ENCODE data around the gene BATF.
"Not testable (repeated sequence)": the region's sequence is repeated elsewhere in the genome, so short reads cannot be mapped to it uniquely, and the experiment has no call there.

BATF gene, protein sequence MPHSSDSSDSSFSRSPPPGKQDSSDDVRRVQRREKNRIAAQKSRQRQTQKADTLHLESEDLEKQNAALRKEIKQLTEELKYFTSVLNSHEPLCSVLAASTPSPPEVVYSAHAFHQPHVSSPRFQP

DNA sequence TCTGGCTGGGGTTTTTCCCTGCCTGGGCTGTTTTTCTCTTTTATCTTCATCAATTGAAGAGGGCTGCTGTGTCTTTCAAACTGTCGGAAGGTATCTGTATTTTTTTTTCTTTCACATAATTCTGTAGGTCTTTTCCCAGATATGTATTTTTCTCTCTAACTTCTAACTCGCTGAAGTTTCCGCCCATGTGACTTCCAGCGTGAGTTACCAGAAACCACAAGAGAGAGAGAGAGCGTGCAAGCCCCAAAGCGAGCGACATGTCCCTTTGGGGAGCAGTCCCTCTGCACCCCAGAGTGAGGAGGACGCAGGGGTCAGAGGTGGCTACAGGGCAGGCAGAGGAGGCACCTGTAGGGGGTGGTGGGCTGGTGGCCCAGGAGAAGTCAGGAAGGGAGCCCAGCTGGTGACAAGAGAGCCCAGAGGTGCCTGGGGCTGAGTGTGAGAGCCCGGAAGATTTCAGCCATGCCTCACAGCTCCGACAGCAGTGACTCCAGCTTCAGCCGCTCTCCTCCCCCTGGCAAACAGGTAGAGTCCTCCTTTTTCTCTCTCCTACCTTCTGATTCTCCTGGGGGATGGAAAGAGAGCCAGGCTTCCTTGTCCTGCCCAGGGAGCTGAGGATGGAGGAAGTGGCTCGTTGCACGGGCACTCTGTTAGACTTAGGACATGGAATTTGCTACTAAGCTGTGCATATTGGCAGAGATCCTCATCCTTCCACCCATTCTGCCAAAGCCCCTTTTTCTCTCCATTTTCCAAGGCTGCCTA lies at the start of gene BATF:
Gene BATF, plus strand, starts transcription at position 246 of the 759 bp plus-strand sequence. Its CDS starts 214 bp downstream, at position 460.
- DNase-seq = no peak

DNA sequence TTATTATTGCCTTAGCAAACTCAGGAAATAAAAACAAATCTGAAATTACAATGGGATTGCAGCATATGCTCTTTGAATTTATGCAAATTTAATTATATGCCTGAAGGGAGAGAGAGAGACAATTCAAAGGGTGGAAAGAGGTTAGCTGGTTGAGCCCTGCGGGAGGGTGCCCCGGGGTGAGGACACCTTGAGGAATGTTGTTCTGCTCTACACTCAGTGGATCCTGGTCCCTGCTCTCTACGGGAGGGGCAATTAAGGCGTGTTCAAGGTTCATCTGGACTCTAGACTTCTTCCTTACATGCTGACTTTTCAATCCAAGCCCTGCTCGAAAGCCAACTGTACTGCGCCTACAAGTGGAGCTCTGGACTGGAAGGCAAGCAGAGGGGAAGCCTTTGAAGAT lies 48.1 kb upstream of the BATF start:
- DNase-seq = not testable (repeated sequence)

DNA sequence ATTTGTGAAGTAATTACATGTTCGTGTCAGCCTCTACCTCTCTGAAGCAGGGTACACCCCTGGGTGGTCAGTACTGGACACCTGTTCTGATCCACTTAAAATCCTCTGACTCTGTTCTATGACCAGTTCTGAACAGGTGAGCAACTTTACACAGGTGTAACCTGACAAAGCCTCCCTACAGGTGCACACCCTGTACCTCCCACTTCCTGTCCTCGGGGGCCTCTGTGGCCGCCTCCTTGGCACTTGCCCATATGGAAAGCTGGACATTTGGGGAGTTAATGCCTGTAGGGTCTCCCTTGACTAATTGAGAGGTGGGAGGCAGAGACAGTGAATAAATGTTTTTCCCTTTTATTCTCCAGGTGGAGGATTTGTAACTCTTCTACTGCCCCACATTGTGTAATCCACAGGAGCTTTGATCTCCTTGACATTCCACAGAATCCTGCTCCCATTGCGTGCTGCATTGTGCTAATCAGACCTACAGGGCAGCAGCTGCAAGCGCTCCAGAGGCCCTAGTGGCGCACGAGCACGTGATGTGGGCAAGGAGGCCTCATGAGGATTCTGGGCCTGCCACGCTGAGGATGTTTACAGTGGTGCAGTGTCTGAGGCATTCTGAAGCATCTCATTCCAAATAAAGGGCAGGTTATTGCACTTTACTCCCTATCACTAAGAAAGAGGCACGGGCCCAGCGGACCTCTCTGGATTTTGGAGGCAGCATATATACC lies 45.8 kb upstream of the BATF start:
- DNase-seq = no peak

DNA sequence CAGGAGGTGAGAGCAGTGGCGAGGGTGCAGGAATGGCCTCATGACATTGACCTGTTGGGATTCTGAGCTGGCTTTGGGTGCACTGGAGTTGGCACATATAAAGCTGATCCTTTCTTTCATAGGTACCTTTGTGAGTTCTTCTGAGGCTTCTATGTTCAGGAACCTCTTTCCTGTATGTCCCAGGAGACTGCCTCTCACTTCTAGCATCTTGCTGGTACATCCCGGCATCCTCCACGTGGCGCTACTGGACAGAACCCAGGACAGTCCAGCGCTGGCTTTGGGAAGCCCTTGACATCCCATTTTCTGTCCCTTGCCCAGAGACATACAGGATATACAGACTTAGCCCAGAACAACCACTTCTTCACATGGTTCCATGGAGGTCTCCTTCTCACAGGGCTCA lies 44.4 kb upstream of the BATF start:
- no peak for DNase-seq

DNA sequence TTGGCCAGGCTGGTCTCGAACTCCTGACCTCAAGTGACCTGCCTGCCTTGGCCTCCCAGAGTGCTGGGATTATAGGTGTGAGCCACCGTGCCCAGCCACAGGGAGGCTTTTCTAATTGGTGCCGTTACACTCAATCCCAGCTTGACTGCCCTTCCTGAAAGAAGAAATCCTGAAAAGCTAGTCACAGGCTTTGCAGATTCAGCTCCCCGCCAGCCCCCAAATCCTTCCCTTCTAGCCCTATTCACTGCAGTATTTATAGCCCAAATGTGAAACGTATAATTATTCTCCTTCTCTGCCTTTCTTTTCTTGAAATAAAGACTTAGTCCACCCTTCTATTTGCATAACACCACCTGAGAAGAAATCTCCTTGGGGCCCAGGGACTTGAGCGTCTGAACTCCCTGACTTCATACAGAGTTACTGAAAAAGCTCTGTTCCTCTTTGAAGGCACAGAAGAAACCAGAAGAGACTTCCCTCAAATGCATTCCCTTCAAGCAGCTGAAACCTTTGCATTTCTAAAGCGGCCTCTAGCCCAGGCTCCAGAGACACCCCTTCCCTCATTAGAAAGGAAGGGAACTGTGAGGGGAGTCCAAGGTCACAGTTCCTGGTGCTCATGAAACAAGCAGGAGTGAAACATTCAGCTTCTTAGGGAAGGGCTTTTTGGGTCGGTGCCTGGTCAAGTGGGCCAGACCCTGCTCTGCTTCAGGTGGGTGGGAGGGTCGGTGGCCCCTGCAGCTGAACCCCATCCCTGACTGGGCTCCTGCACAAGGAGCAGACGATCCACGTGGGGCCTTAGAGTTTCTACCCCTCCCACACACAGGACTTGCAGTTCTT lies 42.3 kb upstream of the BATF start:
- no peak for DNase-seq

DNA sequence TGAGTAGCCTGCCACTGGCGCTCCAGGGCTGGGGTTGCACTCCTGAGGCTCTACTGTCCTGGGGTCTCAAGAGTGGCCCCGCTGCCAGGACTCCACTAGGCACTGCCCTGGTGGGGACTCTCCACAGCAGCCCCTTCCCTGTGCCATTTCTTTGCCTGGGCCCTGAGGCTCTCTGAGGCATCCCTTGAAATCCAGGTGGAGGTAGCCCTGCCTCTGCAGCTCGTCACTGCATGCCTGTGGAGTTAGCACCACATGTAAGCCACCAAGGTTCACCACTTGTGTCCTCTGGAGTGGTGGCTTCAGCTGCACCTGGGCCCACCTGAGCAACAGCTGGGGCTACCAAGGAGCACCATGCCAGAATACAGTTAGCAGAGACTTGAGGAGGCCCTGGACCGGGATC lies 39.9 kb upstream of the BATF start:
- no peak for DNase-seq

DNA sequence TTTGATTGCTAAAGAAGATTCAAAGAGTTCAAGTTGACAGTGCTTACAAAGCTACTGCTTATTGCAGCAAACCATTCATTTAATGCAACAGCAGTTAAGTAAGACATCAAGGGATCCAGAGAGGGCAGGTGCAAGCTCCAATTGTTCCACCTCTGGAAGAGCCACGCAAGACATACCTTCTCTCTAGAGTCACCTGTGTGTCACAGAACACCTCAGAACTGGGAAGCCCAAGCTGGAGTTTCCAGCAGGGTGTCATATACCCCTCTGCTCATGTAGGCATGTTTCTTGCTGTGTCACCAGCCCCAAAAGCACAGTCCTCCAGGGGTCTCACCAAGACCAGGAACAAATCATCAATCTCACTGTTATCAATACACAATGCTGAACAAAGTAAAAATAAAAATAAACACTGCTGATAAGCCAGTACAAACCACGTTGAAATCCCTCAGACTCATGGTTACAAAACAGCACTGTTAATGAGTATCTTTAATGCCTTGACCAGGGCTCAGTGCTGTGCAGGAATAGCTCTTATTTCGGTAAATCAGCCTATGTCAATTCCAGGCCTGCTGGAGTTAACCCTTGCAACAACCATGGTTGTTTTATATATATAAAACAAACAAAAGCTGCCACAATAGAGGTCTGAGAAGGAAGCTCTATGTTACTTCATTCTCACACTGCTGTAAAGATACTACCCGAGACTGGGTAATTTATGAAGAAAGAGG lies 37.4 kb upstream of the BATF start:
- DNase-seq = no peak

DNA sequence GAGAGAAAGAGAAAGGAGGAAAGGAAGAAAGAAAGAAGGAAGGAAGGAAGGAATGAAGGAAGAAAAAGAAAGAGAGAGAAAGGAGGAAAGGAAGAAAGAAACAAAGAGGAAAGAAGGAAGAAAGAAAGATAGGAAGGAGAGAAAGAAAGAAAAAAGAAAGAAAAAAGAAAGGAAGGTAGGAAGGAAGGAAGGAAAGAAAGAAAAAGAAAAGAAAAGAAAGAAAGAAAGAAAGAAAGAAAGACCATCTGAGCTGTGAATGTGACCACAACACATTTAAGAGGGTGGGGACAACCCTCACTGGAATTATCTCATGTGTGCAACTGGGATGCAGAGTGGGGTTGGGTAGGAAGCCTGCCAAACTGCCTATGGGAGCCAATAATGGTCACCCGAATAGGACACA lies 36.0 kb upstream of the BATF start:
- no peak for DNase-seq

DNA sequence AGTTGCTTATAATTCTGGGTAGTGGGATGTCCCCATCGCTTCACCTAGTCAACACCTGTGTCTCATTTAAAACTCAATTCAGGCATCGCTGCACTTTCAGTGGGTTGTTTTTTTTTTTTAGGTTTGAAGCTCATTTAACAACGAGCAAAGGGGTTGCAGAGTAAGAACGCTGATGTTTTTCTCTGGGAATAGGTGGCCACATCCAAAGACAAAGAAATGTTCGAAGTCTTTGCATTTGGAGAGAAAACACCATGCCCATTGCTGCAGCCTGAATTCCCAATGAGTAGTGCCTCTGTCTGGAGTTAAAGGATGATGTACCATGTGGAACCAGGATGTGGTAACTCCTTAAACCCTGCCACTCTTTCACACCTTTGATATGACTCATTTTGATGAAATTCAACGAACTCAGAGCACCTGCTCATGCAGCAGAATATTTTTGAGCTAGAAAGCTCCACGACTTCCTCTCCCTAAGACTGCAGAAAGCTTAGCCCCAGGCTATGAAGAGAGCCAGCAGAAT lies 35.1 kb upstream of the BATF start:
- no peak for DNase-seq

DNA sequence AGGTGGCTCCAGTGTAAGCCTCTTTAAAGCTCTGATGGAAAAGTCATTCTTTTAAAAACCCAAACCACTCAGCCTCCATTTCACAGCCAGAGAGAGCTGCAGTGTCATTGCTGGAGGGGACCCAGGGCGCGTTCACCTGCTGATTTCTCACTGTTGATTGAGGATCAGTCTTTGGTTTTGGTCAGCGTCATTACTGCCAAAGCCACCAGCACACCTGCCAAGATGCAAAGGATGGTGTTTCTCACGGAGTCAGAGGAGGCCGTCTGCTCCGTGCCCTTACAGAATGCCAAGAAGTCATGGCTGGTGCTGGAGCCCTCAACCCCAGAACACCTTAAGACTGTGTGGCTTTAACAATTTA lies 32.8 kb upstream of the BATF start:
- no peak for DNase-seq

DNA sequence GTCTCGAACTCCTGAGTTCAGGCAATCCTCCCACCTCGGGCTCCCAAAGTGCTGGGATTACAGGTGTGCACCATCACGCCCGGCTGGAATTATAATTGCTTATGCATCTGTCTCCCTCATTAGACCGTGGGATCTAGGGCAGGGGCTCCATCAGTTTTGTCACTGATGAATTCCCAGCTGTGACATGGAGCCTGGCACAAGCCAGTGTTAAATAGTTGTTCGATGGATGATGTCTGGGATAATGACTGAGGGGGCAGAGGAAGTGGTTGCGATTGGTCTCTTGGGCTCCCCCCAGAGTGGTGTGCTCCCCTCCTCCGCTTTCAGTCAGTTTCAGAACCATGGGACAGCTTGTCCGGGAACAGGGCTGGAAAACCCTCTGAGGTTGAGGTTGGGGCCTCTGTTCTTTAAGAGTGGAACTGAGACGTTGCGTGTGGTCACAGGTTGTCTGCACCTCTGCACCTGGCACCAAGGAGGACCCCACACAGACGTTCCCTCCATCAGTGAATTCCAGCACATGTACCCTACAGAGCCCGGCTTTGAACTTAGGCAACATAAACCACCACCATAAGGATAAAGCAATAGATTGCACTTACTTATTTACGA lies 30.8 kb upstream of the BATF start:
- DNase-seq = no peak

DNA sequence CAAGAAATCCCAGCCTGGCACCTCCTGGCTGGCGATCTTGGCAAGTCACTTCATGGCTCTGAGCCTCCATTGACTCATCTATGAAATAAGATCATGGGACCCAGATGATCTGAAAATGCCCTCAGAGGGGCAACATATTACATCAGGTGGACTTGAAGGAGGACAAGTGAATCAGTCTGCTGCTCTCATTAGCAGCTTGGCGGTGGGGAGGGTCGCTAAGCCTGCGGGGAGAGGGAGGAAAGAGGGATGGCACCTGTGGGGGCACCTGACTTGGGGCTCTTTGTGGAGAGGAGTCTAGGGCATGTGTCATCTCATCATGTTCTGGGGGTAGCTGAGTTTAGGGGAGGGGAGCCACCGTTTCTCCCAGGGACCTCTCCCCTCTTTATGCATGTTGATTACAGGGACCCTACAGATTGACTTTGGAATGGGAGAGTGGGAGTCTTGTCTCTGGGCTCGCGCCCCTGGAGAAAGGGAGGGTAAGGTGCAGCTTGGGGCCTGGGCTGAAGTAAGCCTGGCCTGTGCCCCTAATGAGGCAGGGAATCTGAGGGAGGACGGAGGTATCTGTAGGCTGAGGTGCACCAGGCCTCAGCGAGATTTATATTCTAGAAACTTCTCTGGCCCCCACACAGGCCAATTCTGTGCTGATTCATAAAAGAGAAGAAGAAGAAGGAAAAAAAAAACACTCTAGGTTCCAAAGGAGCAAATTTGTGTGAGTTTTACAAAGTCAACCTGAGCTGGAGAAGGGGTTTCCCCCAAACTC lies 29.3 kb upstream of the BATF start:
- no peak for DNase-seq

DNA sequence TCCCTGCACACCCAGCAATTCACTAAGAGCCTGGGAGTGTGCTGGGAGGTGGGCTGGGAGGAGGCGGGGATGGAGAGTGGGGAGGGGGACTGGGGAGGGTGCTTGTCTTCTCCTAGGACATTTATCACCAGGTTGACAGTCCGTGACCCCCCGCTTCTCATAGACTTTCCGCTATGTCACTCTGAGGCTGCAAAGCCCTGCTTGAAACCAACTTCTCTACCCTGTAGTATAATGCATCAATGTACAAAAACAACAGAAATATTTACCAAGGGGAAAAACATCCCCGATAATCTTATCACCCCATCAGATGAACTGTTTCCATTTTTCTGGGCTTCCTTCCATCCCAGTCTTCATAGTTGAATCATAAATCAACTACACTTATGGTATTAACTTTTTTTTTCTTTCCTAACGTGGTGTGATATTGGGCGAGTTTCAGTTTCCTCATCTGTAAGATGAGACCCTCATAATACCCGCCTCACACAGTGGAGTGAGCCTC lies 28.6 kb upstream of the BATF start:
- no peak for DNase-seq

DNA sequence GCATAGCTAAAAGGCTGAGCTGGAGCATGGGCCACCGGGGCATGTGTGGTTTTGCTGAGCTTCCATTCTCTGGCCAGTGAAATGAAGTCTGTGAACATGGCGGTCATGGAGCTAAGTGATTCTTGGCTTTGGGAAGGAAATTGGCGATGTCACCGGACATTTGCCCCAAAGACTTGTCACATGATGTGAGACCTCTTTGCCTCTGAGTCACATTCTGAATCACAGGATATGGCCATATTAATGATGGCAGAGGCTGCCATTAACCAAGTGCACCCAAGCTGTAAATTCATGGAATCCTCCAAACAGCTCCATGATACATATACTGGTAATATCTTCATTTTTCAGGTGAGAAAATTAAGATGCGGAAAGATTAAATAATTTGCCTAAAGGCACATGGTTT lies 27.4 kb upstream of the BATF start:
- DNase-seq = no peak

DNA sequence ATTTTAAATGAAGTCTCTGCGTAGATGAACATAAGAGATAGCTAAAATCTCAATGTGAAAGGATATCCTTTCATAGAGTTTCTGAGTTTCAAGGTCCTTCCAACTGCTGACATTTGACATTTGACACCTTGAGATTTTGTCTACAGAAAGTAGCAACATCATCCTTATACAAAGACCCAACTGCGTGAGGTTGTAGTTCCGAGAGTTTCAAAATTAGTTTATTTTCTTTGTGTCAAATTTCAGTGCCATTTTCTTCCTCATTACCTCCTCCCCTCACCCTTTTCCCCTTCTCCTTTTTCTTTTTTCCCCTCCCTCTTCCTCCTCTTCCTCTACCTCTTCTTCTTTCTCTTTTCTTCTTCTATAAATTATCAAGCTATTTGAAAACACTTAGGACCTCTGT lies 26.9 kb upstream of the BATF start:
- DNase-seq = no peak

DNA sequence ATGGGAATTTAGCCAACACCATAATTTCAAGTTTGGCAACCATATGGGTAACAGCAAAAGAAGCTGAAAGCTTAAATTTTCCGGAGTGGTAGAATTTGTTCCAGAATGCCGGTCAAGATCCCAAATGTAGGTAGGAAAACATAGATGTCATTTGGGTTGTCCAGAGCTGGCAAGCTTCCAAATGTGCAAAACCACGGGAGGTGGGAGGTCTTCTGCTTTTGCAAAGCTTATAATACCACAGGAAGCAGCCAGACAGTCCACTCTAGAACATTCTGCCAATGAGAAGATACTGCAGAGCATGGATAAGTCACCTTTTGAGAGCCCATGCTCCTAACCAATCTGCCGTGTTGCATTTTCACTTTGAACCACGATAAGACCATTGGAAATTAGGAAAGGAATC lies 26.4 kb upstream of the BATF start:
- no peak for DNase-seq

DNA sequence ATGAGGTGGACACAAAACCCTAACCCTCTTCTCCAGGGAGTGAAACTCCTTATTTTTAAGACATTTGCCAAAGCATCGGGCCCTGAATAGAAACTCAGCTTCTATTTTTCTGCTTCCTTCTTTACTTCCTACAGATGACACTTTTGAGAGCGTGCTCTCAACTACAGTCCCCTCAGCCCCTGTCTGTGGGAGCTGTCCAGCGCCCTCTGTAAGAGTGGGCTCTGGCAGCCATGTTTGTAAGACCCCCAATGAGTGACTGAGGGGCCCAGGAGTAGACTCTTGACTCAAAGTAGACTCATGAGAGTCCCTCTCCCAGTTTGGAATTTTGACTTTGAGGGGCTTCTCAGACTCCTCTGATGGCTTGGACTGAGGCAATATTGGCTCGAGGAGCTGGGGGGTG lies 25.5 kb upstream of the BATF start:
- DNase-seq = no peak

DNA sequence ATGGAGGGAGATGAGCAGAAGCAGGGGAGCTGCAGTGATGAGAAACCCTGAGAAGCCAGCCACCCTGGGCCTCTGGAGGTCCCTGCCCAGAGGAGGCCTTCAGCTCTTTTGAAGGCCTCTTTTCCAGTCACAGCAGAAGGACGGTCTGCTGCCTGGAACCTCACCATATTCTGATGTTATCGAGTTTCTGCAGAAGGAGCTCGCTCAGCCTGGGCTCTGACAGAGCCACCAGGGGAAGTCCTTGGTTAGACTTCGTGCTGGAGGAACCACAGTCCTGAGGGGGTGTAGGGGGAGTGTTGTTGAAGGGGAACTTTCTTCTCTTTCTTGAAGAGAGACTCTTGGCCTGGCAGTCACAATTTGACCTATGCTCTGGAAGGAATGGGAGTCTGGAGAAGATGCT lies 25.1 kb upstream of the BATF start:
- DNase-seq = no peak

DNA sequence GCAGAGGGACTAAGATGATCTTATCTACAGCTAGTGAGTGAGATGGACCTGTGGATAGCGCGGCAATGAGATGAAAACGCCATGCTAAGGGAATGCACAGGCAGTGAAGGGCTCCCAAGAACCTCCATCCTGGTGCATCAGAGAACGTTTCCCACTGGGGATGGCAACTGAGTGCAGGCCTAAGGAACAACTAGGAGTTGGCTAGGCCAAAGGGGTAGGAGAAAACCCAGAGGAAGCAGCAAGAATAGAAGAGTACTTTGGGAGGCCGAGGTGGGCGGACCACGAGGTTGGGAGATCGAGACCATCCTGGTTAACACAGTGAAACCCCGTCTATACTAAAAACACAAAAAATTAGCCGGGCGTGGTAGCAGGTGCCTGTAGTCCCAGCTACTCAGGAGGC lies 24.6 kb upstream of the BATF start:
- no peak for DNase-seq

DNA sequence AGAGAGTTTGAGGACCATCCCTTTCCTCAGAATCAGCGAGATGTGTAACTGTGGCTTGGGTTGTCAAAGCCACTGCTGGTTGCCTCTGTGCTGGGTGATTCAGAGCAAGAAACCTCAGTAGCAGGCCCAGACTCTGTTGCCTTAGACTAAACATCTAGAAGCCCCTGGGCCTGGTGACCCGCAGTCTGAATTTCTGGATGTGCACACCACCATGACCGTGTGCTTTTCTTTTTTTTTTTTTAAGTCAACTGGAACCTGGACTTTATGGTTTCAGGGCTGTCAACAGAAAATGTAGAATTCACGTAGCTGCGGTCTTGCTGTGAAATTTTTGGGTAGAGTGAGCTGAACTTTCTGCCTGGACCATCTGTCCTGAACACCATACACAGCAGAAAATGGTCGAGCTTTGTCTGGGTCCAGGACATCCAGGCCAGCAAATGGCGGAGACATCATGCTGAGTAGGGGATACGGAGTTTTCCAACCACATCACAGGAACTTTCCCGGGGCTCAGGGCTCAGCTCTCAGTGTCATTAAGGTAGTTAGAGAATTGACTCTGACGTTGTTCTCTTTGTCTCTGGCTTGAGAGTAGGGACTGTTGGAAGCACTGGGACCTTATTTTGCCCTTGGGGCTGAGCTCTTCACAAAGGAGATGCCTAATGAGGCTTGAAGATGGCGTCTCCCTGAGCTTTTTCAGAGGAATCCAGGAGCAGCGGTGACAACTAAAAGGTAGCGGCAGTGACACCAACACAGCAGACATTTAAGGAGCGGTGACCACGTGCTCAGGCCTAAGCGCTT lies 23.0 kb upstream of the BATF start:
- no peak for DNase-seq
